ENCODE results near the gene GCN1.

GRCh38 chr12:120167529-120168095 is 26.9 kb downstream of the GCN1 start:
- TF ChIP-seq CTCF (conservative IDR thresholded peaks at IDR 0.05; ENCODE audit: low read length) (no peak), EZH2phosphoT487 (IDR thresholded peaks at IDR 0.05; ENCODE audit: borderline replicate concordance, low read depth, low read length) (no peak)

Measured in OCI-LY7 (cell line).